Activated CD8-positive, alpha-beta T cell treated with anti-CD3 and anti-CD28 coated beads for 36 hours (primary cell): ENCODE results near the gene FKBP8. TPM values are rescaled to one million over a fixed set of nuclear protein-coding genes. Genes with fewer than 3 reads are reported as not detected.

Experiments used
- ATAC-seq: fragments of 200-7000 bp; cut with Tn5 transposase; one replicate; pipeline ENCODE4 v1.10.0; 2021; ENCODE audit warnings: mild to moderate bottlenecking, moderate library complexity
- CTCF ChIA-PET: fragments of 350-600 bp; sonication (Branson Sonifier 250); formaldehyde crosslinking; loops from one replicate; lab custom pipeline; 2021; ENCODE audit warnings: antibody characterized with exemption; lab: Charles Lee
- POLR2A ChIA-PET: fragments of 350-600 bp; sonication (Branson Sonifier 250); formaldehyde crosslinking; loops from one replicate; lab custom pipeline; 2021; ENCODE audit warnings: antibody characterized with exemption; lab: Charles Lee
- DNase-seq: peaks from one replicate; pipeline ENCODE4 v3.0.0-alpha.2; 2020
- H3K27ac Mint-ChIP-seq: one replicate; pipeline ENCODE4 v1.8.0; 2021; ENCODE audit warnings: mild to moderate bottlenecking, mixed read lengths
- H3K27me3 Mint-ChIP-seq: one replicate; pipeline ENCODE4 v1.8.0; 2021; ENCODE audit warnings: mixed read lengths
- H3K36me3 Mint-ChIP-seq: one replicate; pipeline ENCODE4 v1.8.0; 2021; ENCODE audit warnings: low read depth, mixed read lengths
- H3K4me1 Mint-ChIP-seq: one replicate; pipeline ENCODE4 v1.8.0; 2021; ENCODE audit warnings: low read depth, mixed read lengths
- H3K4me3 Mint-ChIP-seq: one replicate; pipeline ENCODE4 v1.8.0; 2021; ENCODE audit warnings: mild to moderate bottlenecking, moderate library complexity, mixed read lengths
- H3K9me3 Mint-ChIP-seq: one replicate; pipeline ENCODE4 v1.8.0; 2021; ENCODE audit warnings: mixed read lengths
- CTCF ChIP-seq: fragments of 200-600 bp; IDR thresholded peaks from one replicate; pipeline ENCODE4 v1.8.0; 2022; ENCODE audit warnings: antibody characterized with exemption, mild to moderate bottlenecking
- intact Hi-C: fragments of 100-400 bp; cut with micrococcal nuclease; formaldehyde crosslinking; loops from one replicate; pipeline ENCODE4 v1.10.0; 2022
- total RNA-seq, 2 experiments: library from RNA; stranded (reverse); gene quantifications; one replicate each; pipeline ENCODE4 v1.2.3, GENCODE V29; 2021

FKBP8 gene
- total RNA-seq, 2 experiments from 2014 or later, result 216 to 220 TPM

GRCh38 chr19:18495204-18495911 is 48.0 kb downstream of the FKBP8 start:
- Mint-ChIP-seq H3K27me3 (no peaks in the 10 kb centered on the region), H3K9me3 (no peaks in the 10 kb centered on the region), H3K36me3 (no peaks in the 10 kb centered on the region), H3K4me3 (peak overlapping the region; percentile 36), H3K4me1 (peaks cover 65% of the 10 kb centered on the region), H3K27ac (peak overlapping the region; percentile 83)
- CTCF ChIA-PET, result interaction anchor here (0.8 to 2.8 kb wide), 13 partner anchors 9 to 108 kb away, joined by 3 to 12 read pairs (median 3); partner anchors contain the start of gene REX1BD
- POLR2A ChIA-PET, result interaction anchor here (1.1 to 1.8 kb wide), 3 partner anchors 10 to 17 kb away, joined by 3 to 12 read pairs (median 4); no protein-coding TSS in a partner anchor
- TF ChIP-seq CTCF, result no peak
- intact Hi-C loops, result no loop called here
- ATAC-seq, result peak; percentile 15
- DNase-seq, result no peak

GRCh38 chr19:18494267-18494607 is 49.1 kb downstream of the FKBP8 start:
- DNase-seq (no peak), ATAC-seq (no peak)
- Mint-ChIP-seq H3K9me3 (no peaks in the 10 kb centered on the region), H3K27ac (peak overlapping the region; percentile 83), H3K4me3 (no peak overlapping the region), H3K36me3 (no peaks in the 10 kb centered on the region), H3K4me1 (peaks cover 57% of the 10 kb centered on the region), H3K27me3 (no peaks in the 10 kb centered on the region)
- CTCF ChIA-PET, result interaction anchor here (1.5 to 2.8 kb wide), 2 partner anchors 26 to 95 kb away, joined by 4 to 10 read pairs; partner anchors contain the start of gene REX1BD
- TF ChIP-seq CTCF, result no peak
- intact Hi-C loops, result no loop called here
- POLR2A ChIA-PET, result interaction anchor here (1.3 kb wide), 1 partner anchor 10 kb away, joined by 4 read pairs; no protein-coding TSS in a partner anchor

- TF ChIP-seq CTCF, result no peak
- Mint-ChIP-seq H3K27ac (peak overlapping the region; percentile 83), H3K4me3 (no peak overlapping the region), H3K36me3 (no peaks in the 10 kb centered on the region), H3K27me3 (no peaks in the 10 kb centered on the region), H3K9me3 (no peaks in the 10 kb centered on the region), H3K4me1 (peaks cover 55% of the 10 kb centered on the region)
- intact Hi-C loops, result no loop called here
- DNase-seq, result no peak
- ChIA-PET CTCF (interaction anchor here (1.6 to 2.8 kb wide), 3 partner anchors 12 to 32 kb away, joined by 5 to 10 read pairs (median 6); no protein-coding TSS in a partner anchor), POLR2A (interaction anchor here (1.3 kb wide), 2 partner anchors 9 to 64 kb away, joined by 3 to 4 read pairs; partner anchors contain the start of gene KXD1)
- no peak for ATAC-seq
These were observed 49.7 kb downstream of the FKBP8 start for GRCh38 chr19:18493440-18494266.

- Mint-ChIP-seq H3K27ac (no peak overlapping the region), H3K9me3 (no peaks in the 10 kb centered on the region), H3K4me1 (peaks cover 61% of the 10 kb centered on the region), H3K27me3 (no peaks in the 10 kb centered on the region), H3K4me3 (no peak overlapping the region), H3K36me3 (no peaks in the 10 kb centered on the region)
- POLR2A ChIA-PET, result interaction anchor here (0.5 to 1.4 kb wide), 6 partner anchors 8 to 115 kb away, joined by 3 read pairs; partner anchors contain the start of gene KXD1
- TF ChIP-seq CTCF, result no peak
- DNase-seq, result no peak
- CTCF ChIA-PET, result interaction anchor here (0.6 to 2.8 kb wide), 8 partner anchors 11 to 96 kb away, joined by 3 to 13 read pairs (median 6); no protein-coding TSS in a partner anchor
- intact Hi-C loops, result no loop called here
- ATAC-seq, result no peak
These were observed 51.1 kb downstream of the FKBP8 start for GRCh38 chr19:18491995-18492953.
